Rectal smooth muscle tissue (tissue), 1 donor: Measurements from ENCODE around the gene ZBTB45.
"Not testable (repeated sequence)": the region's sequence is repeated elsewhere in the genome, so short reads cannot be mapped to it uniquely, and the experiment has no call there.

Source experiments
- H3K27ac ChIP-seq: one replicate; pipeline ENCODE4 v1.7.0; 2013; ENCODE audit warnings: low read depth, low read length, inconsistent platforms
- H3K27me3 ChIP-seq: one replicate; pipeline ENCODE4 v1.7.0; 2013; ENCODE audit warnings: low read length; ENCODE audit not compliant: control insufficient read depth, insufficient read depth
- H3K36me3 ChIP-seq: one replicate; pipeline ENCODE4 v1.7.0; 2013; ENCODE audit warnings: low read length; ENCODE audit not compliant: control insufficient read depth, insufficient read depth
- H3K4me1 ChIP-seq: one replicate; pipeline ENCODE4 v1.7.0; 2013; ENCODE audit warnings: low read length; ENCODE audit not compliant: control insufficient read depth, insufficient read depth
- H3K4me3 ChIP-seq: one replicate; pipeline ENCODE4 v1.7.0; 2013; ENCODE audit warnings: low read length
- H3K9ac ChIP-seq: one replicate; pipeline ENCODE4 v1.7.0; 2013; ENCODE audit warnings: low read length

Gene ZBTB45

GRCh38 chr19:58477871-58478270, 41.7 kb downstream of the ZBTB45 start:
- Histone ChIP-seq H3K4me3 (no peak overlapping the region), H3K9ac (no peak overlapping the region), H3K4me1 (peaks cover 4% of the 10 kb centered on the region), H3K36me3 (peaks cover 4% of the 10 kb centered on the region), H3K27me3 (no peaks in the 10 kb centered on the region), H3K27ac (no peak overlapping the region)

DNA sequence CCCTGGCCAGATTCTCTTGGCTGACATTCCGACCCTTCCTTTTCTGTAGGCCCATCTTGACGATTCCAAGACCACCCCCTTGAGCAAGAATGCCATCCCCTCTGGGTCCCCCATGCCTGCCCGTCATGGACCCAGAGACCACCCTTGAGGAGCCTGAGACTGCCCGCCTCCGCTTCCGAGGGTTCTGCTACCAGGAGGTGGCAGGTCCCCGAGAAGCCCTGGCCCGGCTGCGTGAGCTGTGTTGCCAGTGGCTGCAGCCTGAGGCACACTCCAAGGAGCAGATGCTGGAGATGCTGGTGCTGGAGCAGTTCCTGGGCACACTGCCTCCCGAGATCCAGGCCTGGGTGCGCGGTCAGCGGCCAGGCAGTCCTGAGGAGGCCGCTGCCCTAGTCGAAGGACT, 42.5 kb downstream of the ZBTB45 start:
- H3K36me3 ChIP-seq: peaks cover 12% of the 10 kb centered on the region
- H3K4me1 ChIP-seq: peaks cover 4% of the 10 kb centered on the region
- H3K9ac ChIP-seq: no peak overlapping the region
- H3K27ac ChIP-seq: peak overlapping the region; percentile 13
- H3K4me3 ChIP-seq: peak overlapping the region; percentile 88
- no peaks in the 10 kb centered on the region for H3K27me3 ChIP-seq

DNA sequence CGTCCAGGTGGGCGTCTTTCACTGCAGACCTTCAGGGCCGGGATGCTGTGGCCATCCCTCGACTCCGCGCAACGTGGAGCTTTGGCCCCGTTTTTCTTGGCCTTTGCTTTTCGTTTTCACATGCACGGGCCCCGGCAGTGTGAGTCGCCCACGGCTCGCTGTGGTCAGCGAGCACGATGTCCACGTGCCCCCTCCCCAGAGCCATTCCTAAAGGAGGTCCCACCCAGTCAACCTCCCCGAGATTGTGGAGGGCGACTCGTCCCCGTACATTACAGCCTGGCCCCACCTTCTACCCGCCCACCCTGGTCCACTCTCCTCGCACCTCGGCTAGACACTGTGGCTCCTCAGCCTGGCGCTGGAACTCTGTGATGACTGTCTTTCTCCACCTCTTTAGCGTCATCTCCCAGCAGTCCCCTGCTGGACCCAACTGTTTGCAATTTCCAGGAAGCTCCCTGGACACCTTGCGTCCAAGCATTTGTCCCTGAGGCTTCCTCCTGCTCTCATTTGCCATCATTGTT, 43.1 kb downstream of the ZBTB45 start:
- H3K36me3 ChIP-seq: peaks cover 13% of the 10 kb centered on the region
- H3K4me3 ChIP-seq: peak overlapping the region; percentile 88
- H3K9ac ChIP-seq: peak overlapping the region; percentile 59
- peak overlapping the region; percentile 91 for H3K27ac ChIP-seq
- peaks cover 4% of the 10 kb centered on the region for H3K4me1 ChIP-seq
- no peaks in the 10 kb centered on the region for H3K27me3 ChIP-seq

DNA sequence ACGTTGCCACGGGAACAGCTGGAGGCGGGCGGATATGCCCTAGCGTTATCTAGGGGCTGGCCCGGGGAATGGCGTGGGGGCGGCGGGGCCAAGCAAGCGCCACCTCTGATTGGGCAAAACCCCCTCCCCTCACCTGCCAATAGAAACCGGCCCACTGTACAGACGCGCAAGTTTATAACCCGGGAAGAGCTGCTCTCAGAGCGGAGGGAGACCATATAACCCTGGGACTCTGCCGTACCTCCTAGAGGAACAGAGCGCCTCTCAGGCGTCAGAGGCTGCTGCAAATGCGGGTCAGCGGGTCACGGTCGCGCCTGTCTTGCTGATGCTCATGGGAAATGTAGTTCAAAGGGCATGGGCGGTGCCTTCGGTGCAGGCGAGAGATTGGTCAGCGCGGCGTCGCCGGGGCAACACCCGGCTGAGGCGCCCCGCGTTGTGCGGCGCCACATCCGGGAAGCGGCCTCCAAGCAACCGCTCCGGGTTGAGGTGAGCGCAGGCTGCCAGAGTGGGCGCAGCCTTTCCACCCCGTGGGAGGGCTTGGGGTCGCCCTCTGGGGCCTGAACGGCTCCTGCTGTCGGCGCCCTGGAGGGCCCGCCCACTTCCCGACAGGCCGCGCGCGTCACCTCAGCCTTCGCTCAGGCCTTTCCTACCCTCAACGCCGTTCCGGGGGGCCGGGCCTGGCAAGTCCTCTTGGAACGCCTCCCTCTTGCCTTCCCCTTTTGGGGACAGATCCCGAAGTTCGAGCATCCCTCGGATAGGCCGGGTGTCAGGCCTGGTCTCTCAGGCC, 43.7 kb downstream of the ZBTB45 start, which contains the start of gene ZNF446:
Gene ZNF446 (plus strand): TSS at position 639 of the 784 bp plus-strand sequence. CDS start 867 bp downstream, outside the sequence.
- H3K36me3 ChIP-seq: peaks cover 13% of the 10 kb centered on the region
- peak within 1 kb of the TSS; percentile 59 for H3K9ac ChIP-seq
- H3K4me1 ChIP-seq: peaks cover 4% of the 10 kb centered on the region

DNA sequence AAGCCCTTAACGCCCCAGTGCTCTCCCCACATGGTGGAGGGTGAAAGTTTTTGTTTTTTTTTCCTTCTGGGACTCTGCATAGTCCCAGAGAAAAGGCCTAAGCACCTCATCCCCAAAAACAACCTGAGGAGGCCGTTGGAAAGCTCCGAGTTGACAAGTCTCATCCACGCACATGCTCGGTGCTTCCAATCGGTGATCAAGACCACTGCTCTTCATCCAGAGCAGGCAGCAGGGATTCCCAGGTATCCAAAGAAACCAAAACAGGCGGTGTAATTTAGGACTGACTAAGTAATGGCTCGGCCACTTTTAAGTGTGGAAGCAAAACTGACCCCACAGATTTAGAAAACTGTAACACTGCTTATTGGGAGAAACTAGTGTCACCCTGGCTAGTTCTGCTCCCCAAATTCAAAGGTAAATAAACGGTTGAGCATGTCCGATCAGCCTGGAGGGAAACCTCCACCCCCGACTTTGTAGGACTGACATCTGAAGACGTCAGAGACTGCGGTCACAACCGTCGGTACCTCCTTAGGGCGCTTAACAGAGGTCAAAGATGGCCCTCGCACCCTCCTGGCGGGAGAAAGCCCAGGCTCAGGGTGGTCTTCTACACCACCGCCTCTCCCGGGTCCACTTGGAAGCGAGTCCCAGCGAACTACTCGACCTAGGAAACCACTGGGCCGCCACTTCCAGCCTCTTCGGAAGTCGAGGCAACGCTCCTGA, 44.5 kb downstream of the ZBTB45 start:
- peak overlapping the region; percentile 88 for H3K4me3 ChIP-seq
- no peaks in the 10 kb centered on the region for H3K27me3 ChIP-seq
- peak overlapping the region; percentile 91 for H3K27ac ChIP-seq
- peaks cover 15% of the 10 kb centered on the region for H3K36me3 ChIP-seq
- H3K9ac ChIP-seq: no peak overlapping the region
- peaks cover 4% of the 10 kb centered on the region for H3K4me1 ChIP-seq

More for the DNA sequence above, 43.7 kb downstream of the ZBTB45 start, which contains the start of gene ZNF446:
- Histone ChIP-seq H3K27me3 (no peaks in the 10 kb centered on the region), H3K27ac (peak within 1 kb of the TSS; percentile 91), H3K4me3 (peak within 1 kb of the TSS; percentile 88)

GRCh38 chr19:58474291-58474996, 45.2 kb downstream of the ZBTB45 start:
- H3K4me3 ChIP-seq: no peak overlapping the region
- H3K27ac ChIP-seq: no peak overlapping the region
- peaks cover 15% of the 10 kb centered on the region for H3K36me3 ChIP-seq

GRCh38 chr19:58473775-58474174, 45.8 kb downstream of the ZBTB45 start:
- H3K27ac ChIP-seq: no peak overlapping the region
- no peak overlapping the region for H3K9ac ChIP-seq
- peaks cover 15% of the 10 kb centered on the region for H3K36me3 ChIP-seq
- H3K4me1 ChIP-seq: peaks cover 4% of the 10 kb centered on the region
- H3K27me3 ChIP-seq: no peaks in the 10 kb centered on the region
- no peak overlapping the region for H3K4me3 ChIP-seq

More at GRCh38 chr19:58474291-58474996, 45.2 kb downstream of the ZBTB45 start:
- H3K4me1 ChIP-seq: peaks cover 4% of the 10 kb centered on the region
- H3K27me3 ChIP-seq: no peaks in the 10 kb centered on the region
- no peak overlapping the region for H3K9ac ChIP-seq

DNA sequence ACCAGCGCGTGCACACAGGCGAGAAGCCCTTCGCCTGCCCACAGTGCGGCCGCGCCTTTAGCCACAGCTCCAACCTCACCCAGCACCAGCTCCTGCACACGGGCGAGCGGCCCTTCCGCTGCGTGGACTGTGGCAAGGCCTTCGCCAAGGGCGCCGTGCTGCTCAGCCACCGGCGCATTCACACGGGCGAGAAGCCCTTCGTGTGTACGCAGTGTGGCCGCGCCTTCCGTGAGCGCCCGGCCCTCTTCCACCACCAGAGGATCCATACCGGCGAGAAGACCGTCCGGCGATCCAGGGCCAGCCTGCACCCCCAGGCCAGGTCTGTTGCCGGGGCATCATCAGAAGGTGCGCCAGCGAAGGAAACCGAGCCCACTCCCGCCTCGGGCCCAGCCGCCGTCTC, 47.9 kb downstream of the ZBTB45 start:
- H3K27me3 ChIP-seq: no peaks in the 10 kb centered on the region
- no peak overlapping the region for H3K4me3 ChIP-seq
- peaks cover 6% of the 10 kb centered on the region for H3K4me1 ChIP-seq

GRCh38 chr19:58470837-58471543, 48.6 kb downstream of the ZBTB45 start:
- peaks cover 15% of the 10 kb centered on the region for H3K36me3 ChIP-seq
- not testable (repeated sequence) for H3K9ac ChIP-seq, H3K27me3 ChIP-seq, H3K4me3 ChIP-seq, H3K4me1 ChIP-seq, H3K27ac ChIP-seq

More for the DNA sequence above, 47.9 kb downstream of the ZBTB45 start:
- Histone ChIP-seq H3K36me3 (peaks cover 15% of the 10 kb centered on the region), H3K27ac (no peak overlapping the region), H3K9ac (no peak overlapping the region)

- H3K9ac ChIP-seq: no peak overlapping the region
These were observed 50.2 kb downstream of the ZBTB45 start for GRCh38 chr19:58469241-58470013.

DNA sequence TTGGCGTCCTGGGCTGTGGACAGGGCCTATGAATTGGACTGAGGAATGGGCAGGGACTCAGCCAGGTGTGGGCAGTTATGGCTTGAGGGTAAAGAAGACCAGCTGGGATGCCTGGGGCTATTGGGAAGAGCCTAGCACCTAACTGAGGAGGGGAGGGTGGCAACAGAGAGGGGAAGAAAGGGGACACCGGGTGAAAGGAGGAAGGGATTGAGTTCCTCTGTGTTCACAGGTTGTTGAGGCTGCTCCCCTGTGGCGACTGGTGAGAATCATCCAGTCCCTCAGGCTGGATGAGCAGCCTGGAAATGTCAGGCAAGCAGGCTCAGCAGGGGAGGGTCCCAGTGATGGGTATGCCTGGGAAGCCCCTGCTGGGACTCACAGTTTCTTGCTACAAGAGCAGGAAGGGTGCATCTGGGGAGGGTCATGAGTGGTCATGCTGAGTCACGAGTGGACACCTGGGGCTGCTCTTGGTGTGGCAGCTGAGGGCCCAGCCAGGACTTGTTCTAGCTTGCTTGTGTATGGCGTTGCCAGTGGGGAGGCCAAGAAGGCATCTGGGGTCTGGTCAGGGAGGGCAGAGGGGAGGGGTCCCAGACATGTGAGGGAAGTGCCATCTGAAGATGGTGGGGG, 51.3 kb downstream of the ZBTB45 start:
- no peaks in the 10 kb centered on the region for H3K27me3 ChIP-seq
- H3K4me1 ChIP-seq: peaks cover 8% of the 10 kb centered on the region
- no peak overlapping the region for H3K9ac ChIP-seq
- H3K27ac ChIP-seq: no peak overlapping the region
- H3K36me3 ChIP-seq: peaks cover 12% of the 10 kb centered on the region
- peak overlapping the region; percentile 27 for H3K4me3 ChIP-seq

More at GRCh38 chr19:58469241-58470013, 50.2 kb downstream of the ZBTB45 start:
- no peaks in the 10 kb centered on the region for H3K27me3 ChIP-seq
- peaks cover 8% of the 10 kb centered on the region for H3K4me1 ChIP-seq
- no peak overlapping the region for H3K4me3 ChIP-seq
- no peak overlapping the region for H3K27ac ChIP-seq
- peaks cover 15% of the 10 kb centered on the region for H3K36me3 ChIP-seq
